Bronchial epithelial cell (primary cell): ENCODE results near the gene FXYD6. TPM values are rescaled to one million over a fixed set of nuclear protein-coding genes. Genes with fewer than 3 reads are reported as not detected.

Source experiments
- DNase-seq: peaks from one replicate; pipeline ENCODE4 v3.0.0-alpha.2; 2010; ENCODE audit warnings: low read depth
- FAIRE-seq: peaks from 2 replicates; lab custom pipeline; 2011; peaks lifted over from hg19 to GRCh38; lab: Jason Lieb, UNC
- H3K27me3 ChIP-seq: 2 replicates; pipeline ENCODE4 v1.5.1; 2011; ENCODE audit warnings: low read length; ENCODE audit not compliant: control insufficient read depth, insufficient read depth
- H3K36me3 ChIP-seq: 2 replicates; pipeline ENCODE4 v1.5.1; 2011; ENCODE audit warnings: low read length; ENCODE audit not compliant: control insufficient read depth, insufficient read depth
- H3K4me3 ChIP-seq: 2 replicates; pipeline ENCODE4 v1.5.1; 2011; ENCODE audit warnings: mild to moderate bottlenecking, low read depth, low read length, control low read depth
- CTCF ChIP-seq: IDR thresholded peaks from 2 replicates; pipeline ENCODE4 v1.5.1; 2011; ENCODE audit warnings: mild to moderate bottlenecking, moderate library complexity, low read length, control low read depth, inconsistent platforms; ENCODE audit not compliant: insufficient read depth, severe bottlenecking
- total RNA-seq: library from RNA; depleted of rRNA; stranded (reverse); fragments of >200 nt; gene quantifications from 2 replicates; pipeline ENCODE4 v1.2.1, GENCODE V29; 2014

Gene FXYD6
- total RNA-seq, 1 donor from 2014 or later = not detected

GRCh38 chr11:117834068-117834810, 42.2 kb downstream of the FXYD6 start:
- no peak overlapping the region for H3K4me3 ChIP-seq
- H3K36me3 ChIP-seq = no peaks in the 10 kb centered on the region
- FAIRE-seq = no peak
- DNase-seq = no peak
- no peak for TF ChIP-seq CTCF
- H3K27me3 ChIP-seq = peaks cover 8% of the 10 kb centered on the region

GRCh38 chr11:117833401-117833891, 43.0 kb downstream of the FXYD6 start:
- Histone ChIP-seq H3K27me3 (peaks cover 8% of the 10 kb centered on the region), H3K36me3 (no peaks in the 10 kb centered on the region), H3K4me3 (no peak overlapping the region)
- DNase-seq (no peak), FAIRE-seq (no peak)
- TF ChIP-seq CTCF = no peak

- peaks cover 5% of the 10 kb centered on the region for H3K27me3 ChIP-seq
- no peak for DNase-seq
- no peaks in the 10 kb centered on the region for H3K36me3 ChIP-seq
- TF ChIP-seq CTCF = no peak
- no peak overlapping the region for H3K4me3 ChIP-seq
- no peak for FAIRE-seq
Observed at GRCh38 chr11:117832511-117832910, 43.9 kb downstream of the FXYD6 start.

- H3K36me3 ChIP-seq = no peaks in the 10 kb centered on the region
- no peak for FAIRE-seq
- H3K27me3 ChIP-seq = peaks cover 5% of the 10 kb centered on the region
- TF ChIP-seq CTCF = no peak
- DNase-seq = no peak
- no peak overlapping the region for H3K4me3 ChIP-seq
Observed at GRCh38 chr11:117831661-117832415, 44.6 kb downstream of the FXYD6 start.

- H3K27me3 ChIP-seq = peaks cover 5% of the 10 kb centered on the region
- DNase-seq (no peak), FAIRE-seq (no peak)
Observed at GRCh38 chr11:117830674-117831351, 45.6 kb downstream of the FXYD6 start.

More at GRCh38 chr11:117830674-117831351, 45.6 kb downstream of the FXYD6 start:
- Histone ChIP-seq H3K36me3 (no peaks in the 10 kb centered on the region), H3K4me3 (no peak overlapping the region)
- TF ChIP-seq CTCF = no peak
